Fibroblast of pulmonary artery (primary cell): ENCODE data around the gene TBR1.

ENCODE experiments used
- DNase-seq: peaks from one replicate; pipeline ENCODE4 v3.0.0-alpha.2; 2010; ENCODE audit warnings: low read depth
- H3K4me3 ChIP-seq: replicated peaks from 2 replicates; pipeline ENCODE4 v1.5.1; 2011; ENCODE audit warnings: low read depth, mild to moderate bottlenecking, control low read depth, low read length, moderate library complexity
- TF ChIP-seq, protein P1 (sequence below): IDR thresholded peaks from 2 replicates; pipeline ENCODE4 v1.5.1; 2011; ENCODE audit warnings: mild to moderate bottlenecking, control low read depth, low read length, inconsistent platforms; ENCODE audit errors: missing control alignments

TBR1 gene

DNA sequence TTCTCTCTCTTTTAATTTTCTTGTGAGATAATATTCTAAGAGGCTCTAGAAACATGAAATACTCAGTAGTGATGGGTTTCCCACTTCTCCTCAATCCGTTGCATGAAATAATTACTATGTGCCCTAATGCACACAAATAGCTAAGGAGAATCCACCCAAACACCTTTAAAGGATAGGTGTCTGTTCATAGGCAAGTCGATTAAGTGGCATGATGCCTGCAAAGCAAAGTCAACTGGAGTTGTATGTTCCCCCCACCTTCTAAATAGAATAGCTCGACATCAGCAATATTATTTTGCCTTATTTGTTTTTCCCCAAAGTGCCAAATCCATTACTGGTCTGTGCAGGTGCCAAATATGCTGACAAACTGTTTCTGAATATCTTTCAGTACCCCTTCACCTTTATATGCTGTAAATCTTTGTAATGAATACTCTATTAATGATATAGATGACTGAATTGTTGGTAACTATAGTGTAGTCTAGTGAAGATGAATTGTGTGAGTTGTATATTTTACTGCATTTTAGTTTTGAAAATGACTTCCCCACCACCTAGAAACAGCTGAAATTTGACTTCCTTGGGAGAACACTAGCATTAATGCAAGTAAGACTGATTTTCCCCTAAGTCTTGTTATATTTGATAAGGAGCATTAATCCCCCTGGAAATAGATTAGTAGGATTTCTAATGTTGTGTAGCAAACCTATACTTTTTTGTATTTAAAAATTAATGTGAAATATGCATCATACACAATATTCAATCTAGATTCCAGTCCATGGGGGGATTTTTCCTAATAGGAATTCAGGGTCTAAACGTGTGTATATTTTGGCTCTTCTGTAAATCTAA, 9.0 kb downstream of the TBR1 start:
- H3K4me3 ChIP-seq, result no peak overlapping the region
- no peak for DNase-seq
- TF ChIP-seq, protein P1, sequence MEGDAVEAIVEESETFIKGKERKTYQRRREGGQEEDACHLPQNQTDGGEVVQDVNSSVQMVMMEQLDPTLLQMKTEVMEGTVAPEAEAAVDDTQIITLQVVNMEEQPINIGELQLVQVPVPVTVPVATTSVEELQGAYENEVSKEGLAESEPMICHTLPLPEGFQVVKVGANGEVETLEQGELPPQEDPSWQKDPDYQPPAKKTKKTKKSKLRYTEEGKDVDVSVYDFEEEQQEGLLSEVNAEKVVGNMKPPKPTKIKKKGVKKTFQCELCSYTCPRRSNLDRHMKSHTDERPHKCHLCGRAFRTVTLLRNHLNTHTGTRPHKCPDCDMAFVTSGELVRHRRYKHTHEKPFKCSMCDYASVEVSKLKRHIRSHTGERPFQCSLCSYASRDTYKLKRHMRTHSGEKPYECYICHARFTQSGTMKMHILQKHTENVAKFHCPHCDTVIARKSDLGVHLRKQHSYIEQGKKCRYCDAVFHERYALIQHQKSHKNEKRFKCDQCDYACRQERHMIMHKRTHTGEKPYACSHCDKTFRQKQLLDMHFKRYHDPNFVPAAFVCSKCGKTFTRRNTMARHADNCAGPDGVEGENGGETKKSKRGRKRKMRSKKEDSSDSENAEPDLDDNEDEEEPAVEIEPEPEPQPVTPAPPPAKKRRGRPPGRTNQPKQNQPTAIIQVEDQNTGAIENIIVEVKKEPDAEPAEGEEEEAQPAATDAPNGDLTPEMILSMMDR, result no peak

DNA sequence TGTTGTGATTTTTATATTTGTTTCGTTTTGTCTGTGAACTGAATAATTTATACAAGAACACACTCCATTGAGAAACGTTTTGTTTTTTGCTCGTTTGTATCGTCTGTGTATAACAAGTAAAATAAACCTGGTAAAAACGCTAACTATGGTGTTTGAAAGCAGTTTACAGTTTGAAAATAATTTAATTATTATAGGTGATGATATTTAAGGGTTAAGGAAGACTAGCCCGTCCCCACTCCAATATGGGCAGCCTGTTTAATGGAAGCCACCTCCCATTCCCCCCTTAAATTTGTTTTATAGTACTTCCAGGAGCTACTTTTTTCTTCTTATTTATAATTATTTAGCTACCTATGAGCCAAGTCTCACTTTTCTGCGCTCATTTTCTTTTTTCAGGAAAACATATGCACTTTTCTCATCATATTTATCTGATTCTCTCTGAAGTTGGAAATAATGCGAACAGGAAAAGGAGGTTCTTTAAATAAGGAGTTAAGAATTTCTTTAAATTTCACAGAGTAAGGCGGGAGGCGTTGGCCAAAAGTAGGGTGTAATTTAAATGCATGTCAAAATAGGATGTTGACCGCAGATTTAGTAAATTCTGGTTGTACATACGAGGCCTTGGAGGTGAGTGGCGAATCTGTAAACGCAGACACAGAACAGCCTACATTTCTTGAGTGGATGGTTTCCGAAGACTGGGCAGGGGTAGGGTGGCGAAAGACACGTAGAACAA, 9.8 kb downstream of the TBR1 start:
- H3K4me3 ChIP-seq, result no peak overlapping the region
- TF ChIP-seq, protein P1, result no peak
- no peak for DNase-seq

GRCh38 chr2:161426455-161426921, 10.4 kb downstream of the TBR1 start:
- no peak for DNase-seq
- TF ChIP-seq, protein P1, result peak; percentile 74
- H3K4me3 ChIP-seq, result no peak overlapping the region

- DNase-seq, result peak; percentile 53
- TF ChIP-seq, protein P1, result no peak
- H3K4me3 ChIP-seq, result no peak overlapping the region
These were observed 11.0 kb downstream of the TBR1 start for GRCh38 chr2:161426922-161427663.

- DNase-seq, result no peak
- no peak overlapping the region for H3K4me3 ChIP-seq
- TF ChIP-seq, protein P1, result no peak
These were observed 11.8 kb downstream of the TBR1 start for GRCh38 chr2:161427664-161428587.

DNA sequence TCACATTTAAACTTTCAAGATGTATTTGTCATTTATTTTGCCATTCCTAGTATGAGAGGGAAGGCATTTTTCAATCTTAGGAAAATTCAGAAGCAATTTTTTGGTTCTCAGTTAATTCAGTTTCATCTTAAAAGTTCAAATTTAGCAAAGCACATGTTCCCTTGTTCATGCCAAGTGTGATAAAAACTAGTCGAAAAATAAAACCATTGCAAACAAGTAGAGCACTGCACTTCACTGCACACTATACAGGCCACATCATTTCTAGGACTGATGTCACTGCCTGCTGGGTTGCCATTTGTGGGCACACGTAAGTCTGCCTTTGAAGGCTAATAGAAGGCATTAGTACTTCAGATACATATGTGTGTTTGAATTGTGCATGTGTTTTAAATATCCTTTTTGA, 14.3 kb downstream of the TBR1 start:
- TF ChIP-seq, protein P1, result no peak
- DNase-seq, result no peak
- no peak overlapping the region for H3K4me3 ChIP-seq
